ENCODE measurements around the gene RPRD1B.
A peak's percentile ranks its signal among the peaks of the same experiment; 100 is the strongest.

The RPRD1B gene

GRCh38 chr20:38065764-38066375, 32.3 kb downstream of the RPRD1B start:
- H3K4me3 ChIP-seq (ENCODE audit: severe bottlenecking), result no peak overlapping the region
- H3K4me1 ChIP-seq (ENCODE audit: insufficient read depth, poor library complexity, severe bottlenecking), result peaks cover 2% of the 10 kb centered on the region
- TF ChIP-seq, protein P1, sequence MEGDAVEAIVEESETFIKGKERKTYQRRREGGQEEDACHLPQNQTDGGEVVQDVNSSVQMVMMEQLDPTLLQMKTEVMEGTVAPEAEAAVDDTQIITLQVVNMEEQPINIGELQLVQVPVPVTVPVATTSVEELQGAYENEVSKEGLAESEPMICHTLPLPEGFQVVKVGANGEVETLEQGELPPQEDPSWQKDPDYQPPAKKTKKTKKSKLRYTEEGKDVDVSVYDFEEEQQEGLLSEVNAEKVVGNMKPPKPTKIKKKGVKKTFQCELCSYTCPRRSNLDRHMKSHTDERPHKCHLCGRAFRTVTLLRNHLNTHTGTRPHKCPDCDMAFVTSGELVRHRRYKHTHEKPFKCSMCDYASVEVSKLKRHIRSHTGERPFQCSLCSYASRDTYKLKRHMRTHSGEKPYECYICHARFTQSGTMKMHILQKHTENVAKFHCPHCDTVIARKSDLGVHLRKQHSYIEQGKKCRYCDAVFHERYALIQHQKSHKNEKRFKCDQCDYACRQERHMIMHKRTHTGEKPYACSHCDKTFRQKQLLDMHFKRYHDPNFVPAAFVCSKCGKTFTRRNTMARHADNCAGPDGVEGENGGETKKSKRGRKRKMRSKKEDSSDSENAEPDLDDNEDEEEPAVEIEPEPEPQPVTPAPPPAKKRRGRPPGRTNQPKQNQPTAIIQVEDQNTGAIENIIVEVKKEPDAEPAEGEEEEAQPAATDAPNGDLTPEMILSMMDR (IDR thresholded peaks at IDR 0.05; ENCODE audit: poor library complexity, severe bottlenecking), result no peak
- ATAC-seq (ENCODE audit: low read depth), result no peak
- no peak for DNase-seq (ENCODE audit: low spot score)
- H3K27ac ChIP-seq (ENCODE audit: poor library complexity, severe bottlenecking), result no peak overlapping the region
- H3K36me3 ChIP-seq (ENCODE audit: low read depth), result peaks cover 100% of the 10 kb centered on the region
- H3K9me3 ChIP-seq (ENCODE audit: severe bottlenecking), result no peaks in the 10 kb centered on the region
- no peaks in the 10 kb centered on the region for H3K27me3 ChIP-seq (ENCODE audit: insufficient read depth, poor library complexity, severe bottlenecking)

DNA sequence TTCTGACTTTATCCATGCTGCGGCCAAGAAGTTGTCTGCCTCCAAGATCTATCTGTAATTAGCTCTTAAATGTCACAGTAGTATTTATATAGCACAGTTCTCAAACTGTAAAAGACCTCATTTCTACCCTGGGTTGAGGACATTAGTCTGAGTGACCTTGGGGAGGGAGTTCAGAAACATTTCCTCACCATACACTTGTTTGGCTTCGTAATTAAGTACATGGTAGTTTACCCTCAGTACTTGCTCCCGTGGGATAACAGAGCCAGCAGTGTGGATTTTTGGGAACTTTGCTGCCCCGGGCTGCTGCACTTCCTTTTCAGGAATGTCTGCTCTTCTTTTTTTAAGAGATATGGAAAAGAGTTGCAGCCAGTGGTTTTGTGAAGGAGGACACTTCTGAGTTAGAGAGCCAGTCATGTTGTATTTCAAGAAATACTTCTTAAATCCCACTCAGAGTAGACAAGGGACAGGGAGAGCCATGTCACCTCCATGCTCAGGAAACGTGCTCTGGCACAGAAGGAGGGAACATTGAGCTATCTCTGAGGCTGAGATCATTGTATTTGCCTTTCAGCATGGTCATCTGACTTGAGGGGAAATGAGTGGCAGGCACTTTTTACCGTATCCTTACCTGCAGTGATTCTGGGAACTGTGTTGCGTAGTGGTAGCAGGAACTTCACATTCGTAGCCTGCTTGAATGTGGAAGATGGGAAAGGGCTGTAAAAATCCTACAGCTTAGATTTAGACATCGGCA, 33.6 kb downstream of the RPRD1B start:
- ATAC-seq (ENCODE audit: low read depth) (no peak), DNase-seq (ENCODE audit: low spot score) (no peak)
- H3K9me3 ChIP-seq (ENCODE audit: severe bottlenecking), result no peaks in the 10 kb centered on the region
- H3K27ac ChIP-seq (ENCODE audit: poor library complexity, severe bottlenecking), result no peak overlapping the region
- TF ChIP-seq, protein P1 (IDR thresholded peaks at IDR 0.05; ENCODE audit: poor library complexity, severe bottlenecking), result no peak
- no peaks in the 10 kb centered on the region for H3K4me1 ChIP-seq (ENCODE audit: insufficient read depth, poor library complexity, severe bottlenecking)
- H3K27me3 ChIP-seq (ENCODE audit: insufficient read depth, poor library complexity, severe bottlenecking), result no peaks in the 10 kb centered on the region
- H3K4me3 ChIP-seq (ENCODE audit: severe bottlenecking), result no peak overlapping the region
- peaks cover 100% of the 10 kb centered on the region for H3K36me3 ChIP-seq (ENCODE audit: low read depth)

GRCh38 chr20:38067717-38068365, 34.3 kb downstream of the RPRD1B start:
- Histone ChIP-seq H3K9me3 (ENCODE audit: severe bottlenecking) (no peaks in the 10 kb centered on the region), H3K27ac (ENCODE audit: poor library complexity, severe bottlenecking) (no peak overlapping the region), H3K27me3 (ENCODE audit: insufficient read depth, poor library complexity, severe bottlenecking) (no peaks in the 10 kb centered on the region), H3K36me3 (ENCODE audit: low read depth) (peaks cover 100% of the 10 kb centered on the region), H3K4me1 (ENCODE audit: insufficient read depth, poor library complexity, severe bottlenecking) (no peaks in the 10 kb centered on the region), H3K4me3 (ENCODE audit: severe bottlenecking) (no peak overlapping the region)
- no peak for DNase-seq (ENCODE audit: low spot score)
- TF ChIP-seq, protein P1 (IDR thresholded peaks at IDR 0.05; ENCODE audit: poor library complexity, severe bottlenecking), result no peak
- no peak for ATAC-seq (ENCODE audit: low read depth)

DNA sequence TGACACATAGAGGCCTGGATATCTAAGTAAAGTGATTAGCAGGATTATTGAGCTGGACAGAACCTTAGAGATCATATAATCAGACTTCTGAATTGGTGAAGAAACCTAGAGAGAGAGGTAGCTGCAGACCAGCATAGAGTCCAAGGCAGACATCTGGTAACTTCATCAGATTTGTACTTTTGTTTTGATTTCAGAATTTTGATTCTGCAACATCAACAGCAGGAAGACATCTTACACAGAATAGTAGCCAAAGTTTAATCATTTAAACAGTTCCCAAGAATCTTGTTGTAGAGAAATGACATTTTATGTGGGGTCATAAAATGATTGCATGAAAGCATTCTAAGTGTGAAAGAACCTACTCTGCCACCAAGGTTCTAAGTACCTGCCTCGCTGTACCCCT, 39.4 kb downstream of the RPRD1B start:
- H3K36me3 ChIP-seq (ENCODE audit: low read depth), result peaks cover 90% of the 10 kb centered on the region
- ATAC-seq (ENCODE audit: low read depth), result no peak

More for the DNA sequence above, 39.4 kb downstream of the RPRD1B start:
- TF ChIP-seq, protein P1 (IDR thresholded peaks at IDR 0.05; ENCODE audit: poor library complexity, severe bottlenecking), result no peak
- no peak for DNase-seq (ENCODE audit: low spot score)
- H3K27ac ChIP-seq (ENCODE audit: poor library complexity, severe bottlenecking), result peak overlapping the region; percentile 51
- H3K4me3 ChIP-seq (ENCODE audit: severe bottlenecking), result no peak overlapping the region
- H3K9me3 ChIP-seq (ENCODE audit: severe bottlenecking), result no peaks in the 10 kb centered on the region
- H3K27me3 ChIP-seq (ENCODE audit: insufficient read depth, poor library complexity, severe bottlenecking), result no peaks in the 10 kb centered on the region
- no peaks in the 10 kb centered on the region for H3K4me1 ChIP-seq (ENCODE audit: insufficient read depth, poor library complexity, severe bottlenecking)

All from RWPE2 (cell line).